Common myeloid progenitor, CD34-positive (primary cell): ENCODE measurements around the gene UBR4.
"Not testable (repeated sequence)": the region's sequence is repeated elsewhere in the genome, so short reads cannot be mapped to it uniquely, and the experiment has no call there.

Experiments
- CTCF ChIA-PET: fragments of 350-600 bp; sonication (Branson Sonifier 250); formaldehyde crosslinking; loops from one replicate; lab custom pipeline; 2021; ENCODE audit warnings: antibody characterized with exemption; lab: Charles Lee
- POLR2A ChIA-PET: fragments of 350-600 bp; sonication (Branson Sonifier 250); formaldehyde crosslinking; loops from one replicate; lab custom pipeline; 2021; ENCODE audit warnings: antibody characterized with exemption; lab: Charles Lee
- DNase-seq, 3 donors: peaks; one replicate each; pipeline versions ENCODE4 v3.0.0 to v3.0.0-alpha.2; 2013
- H3K27ac ChIP-seq, 2 experiments: 1 replicate in 1 of 2; 2 replicates in 1 of 2; pipeline ENCODE4 v1.7.0; 2013; ENCODE audit warnings: inconsistent platforms in 2 of 2, low read length in 2 of 2, mild to moderate bottlenecking in 2 of 2, low read depth in 1 of 2, moderate library complexity in 1 of 2; ENCODE audit not compliant: severe bottlenecking in 2 of 2, insufficient read depth in 1 of 2, poor library complexity in 1 of 2
- H3K27me3 ChIP-seq, 5 experiments: replicated peaks in 2 of 5; 1 replicate in 3 of 5; 2 replicates in 2 of 5; pipeline versions ENCODE4 v1.6.1 to v1.7.0; 2013; ENCODE audit warnings: low read length in 4 of 5, mild to moderate bottlenecking in 2 of 5, moderate library complexity in 2 of 5, inconsistent platforms in 1 of 5; ENCODE audit not compliant: insufficient read depth in 5 of 5, control insufficient read depth in 4 of 5
- H3K36me3 ChIP-seq, 4 experiments: 1 replicate in 2 of 4; 2 replicates in 2 of 4; pipeline versions ENCODE4 v1.6.1 to v1.7.0; 2013; ENCODE audit warnings: low read length in 3 of 4, control low read depth in 1 of 4, mild to moderate bottlenecking in 1 of 4; ENCODE audit not compliant: control insufficient read depth in 4 of 4, insufficient read depth in 4 of 4
- H3K4me1 ChIP-seq, 4 experiments: 1 replicate in 3 of 4; 2 replicates in 1 of 4; pipeline versions ENCODE4 v1.6.1 to v1.7.1; 2013; ENCODE audit warnings: low read length in 3 of 4, mild to moderate bottlenecking in 3 of 4, control low read depth in 1 of 4, inconsistent platforms in 1 of 4, moderate library complexity in 1 of 4; ENCODE audit not compliant: control insufficient read depth in 4 of 4, insufficient read depth in 4 of 4; ENCODE audit errors: control extremely low read depth in 1 of 4
- H3K4me3 ChIP-seq, 7 experiments: 1 replicate in 4 of 7; 2 replicates in 3 of 7; pipeline versions ENCODE4 v1.5.1 to v1.7.0; 2013; ENCODE audit warnings: mild to moderate bottlenecking in 7 of 7, low read length in 6 of 7, moderate library complexity in 6 of 7, inconsistent platforms in 2 of 7, low read depth in 2 of 7, control low read depth in 1 of 7; ENCODE audit not compliant: insufficient read depth in 4 of 7, control insufficient read depth in 1 of 7; ENCODE audit errors: extremely low read depth in 1 of 7
- H3K9me3 ChIP-seq, 5 experiments: 1 replicate in 4 of 5; 2 replicates in 1 of 5; pipeline versions ENCODE4 v1.6.1 to v1.7.1; 2013; ENCODE audit warnings: low read length in 4 of 5, mild to moderate bottlenecking in 2 of 5, inconsistent platforms in 1 of 5, low read depth in 1 of 5, moderate library complexity in 1 of 5; ENCODE audit not compliant: control insufficient read depth in 4 of 5, insufficient read depth in 2 of 5; ENCODE audit errors: control extremely low read depth in 1 of 5
- WGBS: methylation state at CpG from one replicate; pipeline ENCODE4 v1.1.5; 2013; ENCODE audit not compliant: insufficient coverage; 5-methylcytosine and 5-hydroxymethylcytosine counted together

UBR4 gene

DNA sequence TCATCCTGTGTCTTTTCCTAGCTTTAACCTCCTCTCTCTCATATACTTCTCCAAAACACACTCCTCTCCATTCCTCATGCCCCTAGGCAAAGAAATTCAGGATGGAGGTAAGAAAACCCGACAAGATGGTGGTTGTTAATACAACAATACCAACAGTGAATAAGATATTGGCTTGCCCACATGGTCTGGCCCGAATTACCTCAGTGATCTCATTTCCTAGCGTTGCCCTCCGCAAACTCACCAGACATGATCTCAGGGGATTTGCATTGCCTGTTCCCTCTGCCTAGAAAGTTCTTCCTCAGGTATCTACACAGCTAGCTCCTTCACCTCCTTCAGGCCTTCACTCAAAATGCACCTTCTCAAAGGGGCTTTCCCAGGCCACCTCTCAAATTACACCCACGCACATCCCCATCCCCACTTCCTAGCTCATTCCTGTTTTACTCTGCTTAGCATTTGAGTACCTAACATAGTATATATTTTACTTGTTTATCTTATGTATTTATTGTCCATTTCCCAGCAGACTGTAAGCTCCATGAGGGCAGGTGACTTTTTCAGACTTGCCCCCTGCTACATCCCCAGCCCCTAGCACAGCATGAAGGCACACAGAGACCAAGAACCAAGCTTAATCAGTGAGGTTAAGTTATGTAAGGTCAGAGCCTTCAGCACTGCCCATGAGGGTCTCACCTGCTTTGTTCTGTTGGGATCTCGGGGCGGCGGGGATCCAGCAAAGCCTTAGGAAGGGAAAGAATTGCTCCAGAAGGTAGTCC is 10.2 kb upstream of the UBR4 start:
- no peaks in the 10 kb centered on the region for H3K27me3 ChIP-seq
- WGBS, result 97% methylated on average over 7 of the region's 8 CpGs
- H3K4me1 ChIP-seq, result peaks cover 0 to 2% (median 0%) of the 10 kb centered on the region in 4 experiments
- peaks cover 34 to 83% (median 71%) of the 10 kb centered on the region in 4 experiments for H3K36me3 ChIP-seq
- ChIA-PET CTCF (interaction anchor here (0.8 to 2.2 kb wide), 6 partner anchors 10 to 41 kb away, joined by 3 to 8 read pairs (median 4); partner anchors contain the start of gene UBR4), POLR2A (interaction anchor here (0.6 kb wide), 1 partner anchor 12 kb away, joined by 3 read pairs; no protein-coding TSS in a partner anchor)
- no peak overlapping the region for H3K27ac ChIP-seq
- no peaks in the 10 kb centered on the region for H3K9me3 ChIP-seq
- no peak for DNase-seq
- no peak overlapping the region for H3K4me3 ChIP-seq

DNA sequence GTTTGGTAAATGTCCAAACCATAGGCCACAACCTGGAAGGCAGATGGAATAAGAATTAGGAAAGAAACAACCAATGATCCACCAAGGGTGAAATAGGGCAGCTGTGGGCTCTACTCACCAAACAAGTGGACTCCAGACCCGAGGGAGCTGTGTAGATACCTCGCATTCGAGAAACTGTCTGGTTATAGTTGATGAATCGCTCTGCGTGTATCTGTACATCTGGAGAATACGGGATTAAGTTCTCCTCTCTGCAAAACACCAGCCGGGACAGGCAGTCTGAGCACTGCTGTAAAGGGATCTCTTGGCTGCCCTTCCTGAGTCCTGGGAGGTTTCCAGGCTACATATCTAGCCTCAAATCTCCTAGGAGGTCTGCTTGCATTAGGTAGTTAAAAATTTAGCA is 9.4 kb upstream of the UBR4 start:
- POLR2A ChIA-PET, result no interaction called here
- H3K4me3 ChIP-seq, result no peak overlapping the region
- CTCF ChIA-PET, result interaction anchor here (0.8 to 2.2 kb wide), 5 partner anchors 9 to 40 kb away, joined by 3 to 8 read pairs (median 5); partner anchors contain the start of gene UBR4
- no peaks in the 10 kb centered on the region for H3K9me3 ChIP-seq
- no peaks in the 10 kb centered on the region for H3K27me3 ChIP-seq
- no peak overlapping the region for H3K27ac ChIP-seq
- no peak for DNase-seq
- WGBS, result 98% methylated on average over 7 of the region's 7 CpGs
- peaks cover 0 to 3% (median 1%) of the 10 kb centered on the region in 4 experiments for H3K4me1 ChIP-seq
- H3K36me3 ChIP-seq, result peaks cover 30 to 84% (median 65%) of the 10 kb centered on the region in 4 experiments

DNA sequence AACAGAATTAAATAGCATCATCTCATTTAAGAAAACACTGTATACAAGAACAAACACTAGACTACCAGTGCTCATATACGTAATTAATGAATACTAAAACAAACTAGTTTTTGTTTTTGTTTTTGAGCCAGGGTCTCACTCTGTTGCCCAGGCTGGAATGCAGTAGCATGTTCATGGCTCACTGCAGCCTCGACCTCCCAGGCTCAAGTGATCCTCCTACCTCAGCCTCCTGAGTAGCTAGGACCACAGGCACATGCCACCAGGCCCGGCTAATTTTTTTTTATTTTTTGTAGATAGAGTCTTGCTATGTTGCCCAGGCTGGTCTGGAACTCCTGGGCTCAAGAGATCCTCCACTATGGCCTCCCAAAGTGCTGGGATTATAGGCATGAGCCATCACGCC is 6.5 kb upstream of the UBR4 start:
- DNase-seq, H3K4me3 ChIP-seq, H3K27ac ChIP-seq, H3K27me3 ChIP-seq, H3K9me3 ChIP-seq, POLR2A ChIA-PET: not testable (repeated sequence)
- 100% methylated on average over 3 of the region's 4 CpGs for WGBS
- peaks cover 3 to 14% (median 9%) of the 10 kb centered on the region in 4 experiments for H3K4me1 ChIP-seq
- CTCF ChIA-PET, result interaction anchor here (0.8 to 1.8 kb wide), 4 partner anchors 24 to 76 kb away, joined by 3 to 7 read pairs (median 3); no protein-coding TSS in a partner anchor
- peaks cover 29 to 78% (median 45%) of the 10 kb centered on the region in 4 experiments for H3K36me3 ChIP-seq

DNA sequence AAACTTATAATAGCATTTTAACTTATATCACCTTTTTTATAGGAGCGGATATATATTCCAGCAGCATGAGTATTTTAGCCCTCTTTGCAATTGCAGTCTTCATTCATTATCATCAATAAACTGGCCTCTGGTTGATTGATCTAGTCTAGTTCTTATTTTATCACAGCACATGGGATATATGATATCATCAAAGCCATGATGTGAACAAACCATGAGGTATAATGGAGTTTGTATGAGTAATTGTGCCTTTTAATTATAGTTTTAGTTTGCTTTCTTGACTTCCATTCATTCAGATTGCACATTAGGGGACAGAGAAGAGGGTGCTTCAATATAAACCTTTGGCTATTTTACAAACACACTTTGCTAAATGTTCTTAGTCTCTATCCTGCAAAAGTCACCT is 3.5 kb upstream of the UBR4 start:
- WGBS, result no CpG with 5 or more reads among the region's 1 CpG
- H3K36me3 ChIP-seq, result peaks cover 12 to 47% (median 21%) of the 10 kb centered on the region in 4 experiments
- no peak for DNase-seq
- no peaks in the 10 kb centered on the region for H3K27me3 ChIP-seq
- H3K4me1 ChIP-seq, result peaks cover 20 to 36% (median 25%) of the 10 kb centered on the region in 4 experiments
- H3K4me3 ChIP-seq, result no peak overlapping the region
- H3K9me3 ChIP-seq, result no peaks in the 10 kb centered on the region
- no peak overlapping the region for H3K27ac ChIP-seq
- POLR2A ChIA-PET, result no interaction called here
- CTCF ChIA-PET, result no interaction called here

DNA sequence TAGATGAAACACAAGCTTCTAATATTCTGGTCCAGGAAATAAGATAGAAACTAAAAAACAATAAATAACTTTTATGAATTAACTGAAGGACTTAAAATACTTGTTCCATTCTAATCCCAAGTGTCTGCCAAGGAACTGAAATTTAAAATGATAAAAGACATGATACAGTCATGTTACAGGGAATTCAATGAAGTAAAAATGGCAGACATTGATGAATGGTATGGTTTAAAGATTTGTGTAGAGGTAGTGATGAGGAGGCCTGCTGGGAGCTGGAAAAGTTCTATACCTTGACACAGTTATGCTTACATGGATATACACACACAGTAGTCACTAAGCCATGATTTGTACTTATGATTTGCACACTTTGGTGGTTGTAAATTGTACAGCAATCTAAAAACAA is 2.1 kb upstream of the UBR4 start:
- ChIA-PET CTCF (interaction anchor here (1.0 to 1.5 kb wide), 3 partner anchors 27 to 36 kb away, joined by 3 read pairs; no protein-coding TSS in a partner anchor), POLR2A (interaction anchor here (3.4 kb wide), 1 partner anchor 33 kb away, joined by 15 read pairs; no protein-coding TSS in a partner anchor)
- no peaks in the 10 kb centered on the region for H3K27me3 ChIP-seq
- peaks cover 6 to 34% (median 17%) of the 10 kb centered on the region in 4 experiments for H3K36me3 ChIP-seq
- H3K9me3 ChIP-seq, result no peaks in the 10 kb centered on the region
- peak overlapping the region in 2 of 7 experiments; percentile 13 to 91 for H3K4me3 ChIP-seq
- no peak for DNase-seq
- peaks cover 23 to 49% (median 33%) of the 10 kb centered on the region in 4 experiments for H3K4me1 ChIP-seq
- H3K27ac ChIP-seq, result peak overlapping the region in 1 of 2 experiments; percentile 98

DNA sequence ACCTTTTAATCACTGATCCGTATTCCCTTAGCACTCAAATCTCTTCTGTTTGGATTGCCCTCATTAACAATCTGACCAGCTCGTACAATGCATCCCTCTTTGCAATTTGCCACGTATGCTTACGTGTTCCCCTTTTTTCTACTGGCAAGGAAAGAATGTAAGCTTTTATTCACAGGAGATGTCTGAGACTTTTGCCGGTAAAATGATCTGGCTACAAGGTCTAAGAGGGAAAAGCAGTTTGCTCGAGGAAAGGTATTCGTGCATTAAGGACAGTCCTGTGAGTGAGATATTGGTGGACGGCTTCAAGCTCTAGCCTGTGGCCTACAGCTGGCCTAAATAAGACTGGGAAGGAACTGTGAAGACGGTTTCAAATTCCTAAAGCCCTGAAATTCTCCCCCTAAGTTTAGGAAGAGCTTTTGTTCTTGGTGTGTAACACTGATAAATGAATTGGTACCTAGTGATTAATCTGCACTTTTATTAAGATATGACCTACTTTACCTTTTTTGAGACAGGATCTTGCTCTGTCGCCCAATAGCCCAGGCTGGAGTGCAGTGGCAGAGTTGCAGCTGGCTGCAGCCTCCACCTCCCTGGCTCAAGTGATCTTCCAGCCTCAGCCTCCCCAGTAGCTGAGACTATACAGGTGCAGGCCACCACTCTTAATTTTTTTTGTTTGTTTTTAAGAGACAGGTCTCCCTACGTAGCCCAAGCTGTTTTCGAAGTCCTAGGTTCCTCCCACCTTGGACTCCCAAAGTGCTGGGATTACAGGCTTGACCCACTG is 895 bp upstream of the UBR4 start:
- peaks cover 23 to 56% (median 40%) of the 10 kb centered on the region in 4 experiments for H3K4me1 ChIP-seq

More for the DNA sequence above, 895 bp upstream of the UBR4 start:
- H3K27me3 ChIP-seq, result no peaks in the 10 kb centered on the region
- peak overlapping the region in 6 of 7 experiments; percentile 91 to 99 (median 96) for H3K4me3 ChIP-seq
- DNase-seq, result peak; percentile 15 to 47 (median 43)
- CTCF ChIA-PET, result interaction anchor here (0.8 to 2.0 kb wide), 6 partner anchors 9 to 61 kb away, joined by 3 to 8 read pairs (median 4); no protein-coding TSS in a partner anchor
- H3K27ac ChIP-seq, result peak overlapping the region; percentile 95 to 98
- H3K9me3 ChIP-seq, result no peaks in the 10 kb centered on the region
- 20% methylated on average over 10 of the region's 12 CpGs for WGBS
- POLR2A ChIA-PET, result interaction anchor here (0.5 to 3.4 kb wide), 5 partner anchors 13 to 1373 kb away, joined by 3 to 15 read pairs (median 7); partner anchors contain the start of genes EMC1 and MRTO4
- H3K36me3 ChIP-seq, result peaks cover 0 to 31% (median 11%) of the 10 kb centered on the region in 4 experiments
